DOHH2 (cell line): ENCODE results near the gene EPG5.

ENCODE experiments used
- EZH2phosphoT487 ChIP-seq: fragments of 200-600 bp; sonication (generic); IDR thresholded peaks from 2 replicates; pipeline ENCODE4 v1.6.1; 2017; ENCODE audit warnings: borderline replicate concordance, mild to moderate bottlenecking, antibody characterized with exemption, low read length, moderate library complexity, mixed read lengths
- TF ChIP-seq, protein P1 (sequence below): fragments of 200-600 bp; sonication (generic); IDR thresholded peaks from one replicate; pipeline ENCODE4 v1.5.1; 2014; ENCODE audit warnings: antibody characterized with exemption, mild to moderate bottlenecking, low read depth, low read length; ENCODE audit not compliant: poor library complexity, severe bottlenecking

DNA sequence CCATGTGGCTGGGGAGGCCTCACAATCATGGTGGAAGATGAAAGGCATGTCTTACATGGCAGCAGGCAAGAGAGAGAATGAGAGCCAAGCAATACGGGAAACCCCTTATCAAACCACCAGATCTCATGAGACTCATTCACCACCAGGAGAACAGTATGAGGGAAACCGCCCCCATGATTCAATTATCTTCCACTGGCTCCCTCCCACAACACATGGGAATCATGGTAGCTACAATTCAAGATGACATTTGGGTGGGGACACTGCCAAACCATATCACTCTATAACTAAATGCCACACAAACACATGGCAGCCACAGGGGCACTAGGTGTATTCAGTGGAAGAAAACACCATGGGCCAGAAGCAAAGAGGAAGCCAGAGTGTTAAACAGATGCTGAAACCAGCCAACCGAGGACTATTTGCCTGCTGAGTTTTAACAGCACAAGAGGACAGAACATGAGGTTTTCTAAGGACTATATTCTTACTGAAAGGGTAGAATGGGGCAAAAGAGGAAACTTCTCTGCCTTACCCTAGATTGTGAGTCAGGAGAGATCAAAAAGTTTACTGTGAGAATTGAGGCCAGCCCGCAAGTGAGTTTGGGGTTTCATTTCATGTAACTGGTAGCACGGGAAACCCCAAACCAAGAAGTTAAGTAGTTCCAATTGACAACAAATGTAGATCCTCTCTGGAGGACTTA is 92.5 kb downstream of the EPG5 start:
- TF ChIP-seq, protein P1, sequence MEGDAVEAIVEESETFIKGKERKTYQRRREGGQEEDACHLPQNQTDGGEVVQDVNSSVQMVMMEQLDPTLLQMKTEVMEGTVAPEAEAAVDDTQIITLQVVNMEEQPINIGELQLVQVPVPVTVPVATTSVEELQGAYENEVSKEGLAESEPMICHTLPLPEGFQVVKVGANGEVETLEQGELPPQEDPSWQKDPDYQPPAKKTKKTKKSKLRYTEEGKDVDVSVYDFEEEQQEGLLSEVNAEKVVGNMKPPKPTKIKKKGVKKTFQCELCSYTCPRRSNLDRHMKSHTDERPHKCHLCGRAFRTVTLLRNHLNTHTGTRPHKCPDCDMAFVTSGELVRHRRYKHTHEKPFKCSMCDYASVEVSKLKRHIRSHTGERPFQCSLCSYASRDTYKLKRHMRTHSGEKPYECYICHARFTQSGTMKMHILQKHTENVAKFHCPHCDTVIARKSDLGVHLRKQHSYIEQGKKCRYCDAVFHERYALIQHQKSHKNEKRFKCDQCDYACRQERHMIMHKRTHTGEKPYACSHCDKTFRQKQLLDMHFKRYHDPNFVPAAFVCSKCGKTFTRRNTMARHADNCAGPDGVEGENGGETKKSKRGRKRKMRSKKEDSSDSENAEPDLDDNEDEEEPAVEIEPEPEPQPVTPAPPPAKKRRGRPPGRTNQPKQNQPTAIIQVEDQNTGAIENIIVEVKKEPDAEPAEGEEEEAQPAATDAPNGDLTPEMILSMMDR = no peak
- TF ChIP-seq EZH2phosphoT487 = no peak
